Liver (tissue), 9 donors: Measurements from ENCODE around the gene PRPF19. TPM values are rescaled to one million over a fixed set of nuclear protein-coding genes. Genes with fewer than 3 reads are reported as not detected.

Source experiments
- DNase-seq: peaks from one replicate; pipeline ENCODE4 v3.0.0-alpha.2; 2017; ENCODE audit warnings: low spot score
- H3K27ac ChIP-seq, 2 donors: one replicate each; pipeline ENCODE4 v1.7.0; 2013; ENCODE audit warnings: inconsistent platforms in 2 of 2, low read length in 2 of 2, control low read depth in 1 of 2, low read depth in 1 of 2, mild to moderate bottlenecking in 1 of 2
- H3K27me3 ChIP-seq, 4 donors: one replicate each; pipeline versions ENCODE4 v1.6.1 to v1.7.0; 2013; ENCODE audit warnings: low read length in 3 of 4, inconsistent platforms in 1 of 4, mild to moderate bottlenecking in 1 of 4, moderate library complexity in 1 of 4; ENCODE audit not compliant: control insufficient read depth in 4 of 4, insufficient read depth in 4 of 4
- H3K36me3 ChIP-seq, 4 donors: one replicate each; pipeline versions ENCODE4 v1.6.1 to v1.7.0; 2013; ENCODE audit warnings: low read length in 3 of 4, mild to moderate bottlenecking in 3 of 4, low read depth in 1 of 4, moderate library complexity in 1 of 4; ENCODE audit not compliant: control insufficient read depth in 4 of 4, insufficient read depth in 3 of 4
- H3K4me1 ChIP-seq, 4 donors: one replicate each; pipeline versions ENCODE4 v1.6.1 to v1.7.0; 2013; ENCODE audit warnings: low read length in 3 of 4, mild to moderate bottlenecking in 3 of 4, moderate library complexity in 1 of 4; ENCODE audit not compliant: control insufficient read depth in 4 of 4, insufficient read depth in 4 of 4
- H3K4me3 ChIP-seq, 3 donors: one replicate each; pipeline versions ENCODE4 v1.6.1 to v1.7.0; 2013; ENCODE audit warnings: low read length in 3 of 3, control low read depth in 1 of 3, low read depth in 1 of 3, mild to moderate bottlenecking in 1 of 3
- H3K9ac ChIP-seq, 2 donors: one replicate each; pipeline ENCODE4 v1.7.0; 2013; ENCODE audit warnings: low read length in 2 of 2, mild to moderate bottlenecking in 2 of 2, moderate library complexity in 2 of 2, control low read depth in 1 of 2, low read depth in 1 of 2
- H3K9me3 ChIP-seq, 4 donors: one replicate each; pipeline versions ENCODE4 v1.6.1 to v1.7.0; 2013; ENCODE audit warnings: low read length in 3 of 4; ENCODE audit not compliant: control insufficient read depth in 4 of 4
- CTCF ChIP-seq: fragments of 150-350 bp; IDR thresholded peaks from 2 replicates; pipeline ENCODE4 v1.5.1; 2017; ENCODE audit warnings: improper control_type of control experiment, low read depth, low read length; ENCODE audit not compliant: missing input control
- EGR1 ChIP-seq, 2 donors: IDR thresholded peaks; 2 replicates each; pipeline ENCODE4 v1.6.1; 2016 to 2018; ENCODE audit warnings: antibody characterized with exemption in 2 of 2, low read depth in 2 of 2
- FOXA1 ChIP-seq: IDR thresholded peaks from 2 replicates; pipeline ENCODE4 v1.6.1; 2016; ENCODE audit warnings: antibody characterized with exemption
- FOXA2 ChIP-seq: IDR thresholded peaks from 2 replicates; pipeline ENCODE4 v1.6.1; 2016; ENCODE audit warnings: antibody characterized with exemption
- GABPA ChIP-seq, 2 donors: IDR thresholded peaks in 1 of 2; conservative IDR thresholded peaks in 1 of 2; 2 replicates each; pipeline ENCODE4 v1.6.1; 2016; ENCODE audit warnings: antibody characterized with exemption in 2 of 2, mild to moderate bottlenecking in 1 of 2, moderate library complexity in 1 of 2
- HNF4A ChIP-seq, 2 donors: conservative IDR thresholded peaks; 2 replicates each; pipeline ENCODE4 v1.6.1; 2016; ENCODE audit warnings: antibody characterized with exemption in 2 of 2, mild to moderate bottlenecking in 2 of 2
- HNF4G ChIP-seq: IDR thresholded peaks from 2 replicates; pipeline ENCODE4 v1.6.1; 2016; ENCODE audit warnings: antibody characterized with exemption
- JUND ChIP-seq, 2 donors: IDR thresholded peaks; 2 replicates each; pipeline ENCODE4 v1.6.1; 2016; ENCODE audit warnings: antibody characterized with exemption in 2 of 2
- MAX ChIP-seq: IDR thresholded peaks from 2 replicates; pipeline ENCODE4 v1.6.1; 2016; ENCODE audit warnings: antibody characterized with exemption
- NR2F2 ChIP-seq: IDR thresholded peaks from 2 replicates; pipeline ENCODE4 v1.6.1; 2016; ENCODE audit warnings: antibody characterized with exemption
- RAD21 ChIP-seq, 2 donors: IDR thresholded peaks; 2 replicates each; pipeline ENCODE4 v1.6.1; 2016; ENCODE audit warnings: antibody characterized with exemption in 2 of 2, mild to moderate bottlenecking in 2 of 2
- REST ChIP-seq: IDR thresholded peaks from 2 replicates; pipeline ENCODE4 v1.6.1; 2016; ENCODE audit warnings: antibody characterized with exemption, mild to moderate bottlenecking
- RXRA ChIP-seq, 2 donors: IDR thresholded peaks; 2 replicates each; pipeline ENCODE4 v1.6.1; 2017 to 2018; ENCODE audit warnings: antibody characterized with exemption in 2 of 2, mild to moderate bottlenecking in 1 of 2
- SP1 ChIP-seq: IDR thresholded peaks from 2 replicates; pipeline ENCODE4 v1.6.1; 2018; ENCODE audit warnings: antibody characterized with exemption, mild to moderate bottlenecking
- TAF1 ChIP-seq: conservative IDR thresholded peaks from 2 replicates; pipeline ENCODE4 v1.6.1; 2016; ENCODE audit warnings: antibody characterized with exemption, mild to moderate bottlenecking
- YY1 ChIP-seq: IDR thresholded peaks from 2 replicates; pipeline ENCODE4 v1.6.1; 2016; ENCODE audit warnings: antibody characterized with exemption, mild to moderate bottlenecking
- WGBS: extraction: QIAGEN DNeasy Blood & Tissue Kit; methylation state at CpG from one replicate; pipeline ENCODE4 v1.1.7; 2013; 5-methylcytosine and 5-hydroxymethylcytosine counted together
- polyA plus RNA-seq, 2 donors: library from polyadenylated mRNA; stranded (reverse) in 1 of 2; unstranded in 1 of 2; fragments of 200-250 nt in 1 of 2; fragments of >200 nt in 1 of 2; fragmentation: Nextera tagmentation in 1 of 2; extraction: Ambion mirVana in 1 of 2; gene quantifications; one replicate each; pipeline versions ENCODE4 v1.2.1 to v1.2.3, GENCODE V29; 2013 to 2015
- total RNA-seq, 2 donors: library from RNA; depleted of rRNA; stranded (reverse); fragments of >200 nt; gene quantifications; one replicate each; pipeline ENCODE4 v1.2.3, GENCODE V29; 2014
- TF ChIP-seq, protein P1 (sequence below): IDR thresholded peaks from 2 replicates; pipeline ENCODE4 v1.6.1; 2016; ENCODE audit warnings: antibody characterized with exemption
- TF ChIP-seq, protein P2 (sequence below): IDR thresholded peaks from 2 replicates; pipeline ENCODE4 v1.6.1; 2016; ENCODE audit warnings: antibody characterized with exemption
- donor health status: healthy.
- donor health status: healthy.
- donor health status: healthy.
- donor health status: healthy.
- donor health status: healthy.

Gene PRPF19
- total and polyA plus RNA-seq, 4 donors, result 25.4 to 57.1 (median 40.4) TPM

- no peak for TF ChIP-seq YY1
Observed at GRCh38 chr11:60875366-60876167, 30.8 kb downstream of the PRPF19 start (continued).

DNA sequence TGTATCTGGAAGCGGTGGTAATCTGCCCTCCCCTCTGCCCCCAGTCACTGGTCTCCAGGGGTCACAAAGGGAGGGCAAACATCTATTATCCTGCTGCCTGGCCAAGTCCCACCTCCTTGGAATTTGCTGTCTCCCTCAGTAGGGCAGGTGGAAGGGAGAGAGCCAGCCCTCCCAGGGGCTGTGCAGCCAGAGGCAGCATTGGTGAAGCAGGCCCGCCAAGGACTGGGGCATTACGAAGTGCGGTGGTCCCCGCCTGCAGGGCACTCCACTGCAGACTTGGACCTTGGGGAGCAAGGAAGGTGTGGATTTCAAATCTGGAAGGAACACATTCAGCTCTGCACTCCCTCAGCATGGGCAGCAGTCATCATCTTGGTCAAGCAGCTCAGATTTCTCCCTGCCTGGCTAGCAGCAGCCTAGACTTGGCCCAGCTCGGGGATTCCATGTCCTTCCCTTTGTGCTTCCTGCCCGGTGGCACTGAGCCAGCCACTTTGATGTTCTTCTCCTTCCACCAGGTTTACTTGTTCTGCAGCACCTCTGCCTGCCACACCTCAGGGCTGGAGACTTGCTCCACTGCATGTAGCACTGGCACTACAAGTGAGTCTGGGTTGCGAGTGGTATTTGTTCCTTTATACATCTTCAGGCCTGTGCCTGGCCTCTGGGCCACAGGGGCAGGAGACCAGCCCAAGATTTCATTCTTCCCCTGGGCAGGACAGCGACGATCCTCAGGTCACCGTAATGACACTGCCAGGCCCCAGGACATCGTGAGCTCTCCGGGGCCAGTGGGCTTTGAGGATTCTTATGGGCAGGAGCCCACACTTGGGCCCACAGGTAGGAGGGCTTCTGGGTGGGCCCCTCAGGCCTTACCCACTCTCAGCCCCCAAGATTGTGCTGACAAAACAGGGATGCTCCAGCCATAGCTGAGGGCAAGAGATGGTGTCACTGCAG, 31.7 kb downstream of the PRPF19 start:
- Histone ChIP-seq H3K27ac (no peak overlapping the region), H3K36me3 (peaks cover 2 to 8% (median 5%) of the 10 kb centered on the region in 4 donors), H3K9me3 (no peaks in the 10 kb centered on the region), H3K27me3 (no peaks in the 10 kb centered on the region), H3K9ac (no peak overlapping the region), H3K4me3 (no peak overlapping the region), H3K4me1 (peaks cover 0 to 8% (median 4%) of the 10 kb centered on the region in 4 donors)
- WGBS, result 90% methylated on average over 13 of the region's 13 CpGs
- DNase-seq, result no peak
- TF ChIP-seq, protein P1, sequence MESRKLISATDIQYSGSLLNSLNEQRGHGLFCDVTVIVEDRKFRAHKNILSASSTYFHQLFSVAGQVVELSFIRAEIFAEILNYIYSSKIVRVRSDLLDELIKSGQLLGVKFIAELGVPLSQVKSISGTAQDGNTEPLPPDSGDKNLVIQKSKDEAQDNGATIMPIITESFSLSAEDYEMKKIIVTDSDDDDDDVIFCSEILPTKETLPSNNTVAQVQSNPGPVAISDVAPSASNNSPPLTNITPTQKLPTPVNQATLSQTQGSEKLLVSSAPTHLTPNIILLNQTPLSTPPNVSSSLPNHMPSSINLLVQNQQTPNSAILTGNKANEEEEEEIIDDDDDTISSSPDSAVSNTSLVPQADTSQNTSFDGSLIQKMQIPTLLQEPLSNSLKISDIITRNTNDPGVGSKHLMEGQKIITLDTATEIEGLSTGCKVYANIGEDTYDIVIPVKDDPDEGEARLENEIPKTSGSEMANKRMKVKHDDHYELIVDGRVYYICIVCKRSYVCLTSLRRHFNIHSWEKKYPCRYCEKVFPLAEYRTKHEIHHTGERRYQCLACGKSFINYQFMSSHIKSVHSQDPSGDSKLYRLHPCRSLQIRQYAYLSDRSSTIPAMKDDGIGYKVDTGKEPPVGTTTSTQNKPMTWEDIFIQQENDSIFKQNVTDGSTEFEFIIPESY, result no peak
- TF ChIP-seq CTCF (no peak), NR2F2 (no peak), HNF4A (conservative IDR thresholded peaks at IDR 0.05) (no peak), SP1 (no peak), HNF4G (no peak), GABPA (IDR thresholded peaks at IDR 0.05 in 1 of 2, conservative IDR thresholded peaks at IDR 0.05 in 1 of 2) (no peak), TAF1 (no peak), FOXA1 (no peak), EGR1 (IDR thresholded peaks at IDR 0.05; ENCODE audit: low read depth in 2 of 2) (no peak), JUND (IDR thresholded peaks at IDR 0.05) (no peak), YY1 (no peak), FOXA2 (no peak), REST (no peak), MAX (no peak), RXRA (IDR thresholded peaks at IDR 0.05) (no peak), RAD21 (IDR thresholded peaks at IDR 0.05) (no peak)
- TF ChIP-seq, protein P2, sequence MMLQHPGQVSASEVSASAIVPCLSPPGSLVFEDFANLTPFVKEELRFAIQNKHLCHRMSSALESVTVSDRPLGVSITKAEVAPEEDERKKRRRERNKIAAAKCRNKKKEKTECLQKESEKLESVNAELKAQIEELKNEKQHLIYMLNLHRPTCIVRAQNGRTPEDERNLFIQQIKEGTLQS, result no peak
